Heart right ventricle (tissue), 16 donors: ENCODE measurements around the gene ZNF813. TPM values are rescaled to one million over a fixed set of nuclear protein-coding genes. Genes with fewer than 3 reads are reported as not detected.

Experiments used
- ATAC-seq, 8 donors: fragments of 200-7000 bp; cut with Tn5 transposase; one replicate each; pipeline ENCODE4 v1.9.1; 2020; ENCODE audit warnings: mild to moderate bottlenecking in 8 of 8, moderate library complexity in 8 of 8, moderate number of reproducible peaks in 1 of 8
- DNase-seq, 2 donors: peaks; one replicate each; pipeline ENCODE4 v3.0.0-alpha.2; 2020
- H3K27ac ChIP-seq, 10 donors: fragments of 200-600 bp; sonication (generic) in 2 of 10; one replicate each; pipeline versions ENCODE4 v1.5.0 to v1.8.0; 2020 to 2022; ENCODE audit warnings: mild to moderate bottlenecking in 3 of 10
- H3K27me3 ChIP-seq, 7 donors: fragments of 200-600 bp; one replicate each; pipeline ENCODE4 v1.8.0; 2021 to 2022; ENCODE audit warnings: mild to moderate bottlenecking in 2 of 7
- H3K36me3 ChIP-seq, 9 donors: fragments of 200-600 bp; sonication (generic) in 1 of 9; one replicate each; pipeline versions ENCODE4 v1.5.0 to v1.8.0; 2020 to 2022; ENCODE audit warnings: mild to moderate bottlenecking in 2 of 9
- H3K4me1 ChIP-seq, 9 donors: fragments of 200-600 bp; sonication (generic) in 1 of 9; one replicate each; pipeline versions ENCODE4 v1.5.0 to v1.8.0; 2020 to 2022; ENCODE audit warnings: mild to moderate bottlenecking in 4 of 9
- H3K4me3 ChIP-seq, 10 donors: fragments of 200-600 bp; sonication (generic) in 2 of 10; one replicate each; pipeline versions ENCODE4 v1.5.0 to v1.8.0; 2020 to 2022; ENCODE audit warnings: mild to moderate bottlenecking in 7 of 10, moderate library complexity in 2 of 10
- H3K9me3 ChIP-seq, 11 donors: fragments of 200-600 bp in 10 of 11; sonication (generic) in 2 of 11; one replicate each; pipeline versions ENCODE4 v1.5.0 to v1.8.0; 2013 to 2022; ENCODE audit warnings: mild to moderate bottlenecking in 2 of 11, control low read depth in 1 of 11, moderate library complexity in 1 of 11
- WGBS, 2 donors: extraction: QIAGEN DNeasy Blood & Tissue Kit; methylation state at CpG; one replicate each; pipeline ENCODE4 v1.1.7; 2013; ENCODE audit warnings: inconsistent platforms in 1 of 2; 5-methylcytosine and 5-hydroxymethylcytosine counted together
- intact Hi-C, 10 donors: fragments of 100-400 bp; cut with DNase I; formaldehyde crosslinking; loops; one replicate each; pipeline versions ENCODE4 v1.11.1 to v1.14.2; 2022
- polyA plus RNA-seq, 2 donors: library from polyadenylated mRNA; stranded (reverse); fragments of 200-250 nt; gene quantifications; one replicate each; pipeline ENCODE4 v1.2.3, GENCODE V29; 2013
- total RNA-seq, 10 donors: library from RNA; stranded (reverse); fragmentation: NEBNext Ultra II Directional in 3 of 10; extraction: Animal tissue kit (Norgen Biotek cat#: 25700) in 3 of 10; gene quantifications; one replicate each; pipeline versions ENCODE4 v1.2.1 to v1.2.4, GENCODE V29; 2021 to 2023
- TF ChIP-seq, protein P1 (sequence below), 9 donors: fragments of 200-600 bp; sonication (generic) in 2 of 9; IDR thresholded peaks; one replicate each; pipeline versions ENCODE4 v1.5.0 to v1.8.0; 2021 to 2022; ENCODE audit warnings: antibody characterized with exemption in 9 of 9, mild to moderate bottlenecking in 5 of 9, moderate library complexity in 1 of 9
- donor health status: Arrhythmogenic right ventricular cardiomyopathy.
- donor health status: ischemic (EF 13 %, LVEDD 7.1; RV severe dilation, severe dysfunction).
- donor health status: healthy with polysubstance abuse.
- donor health status: DM: no; HTN: yes; CAD: no.
- donor health status: DM: no; HTN: no; CAD: no.
- donor health status: ischemic (EF 25% LVEDD 6.9; RV normal size, moderate dysfunction).
- donor health status: ischemic (EF 25% LVEDD 5.7; RV mildly dilated, moderate dysfunction).
- donor health status: healthy.
- donor health status: DM: yes; HTN: yes; CAD: no.
- donor health status: Ischemic cardiomyopathy.
- donor health status: ischemic (EF 35%, LVEDD 5.7; RV mildly dilated, moderate dysfunction).
- donor health status: nonischemic (EF 11% LVEDD 7.7; RV severe dilation, severe dysfunction).
- donor health status: DM: yes; HTN: yes; CAD: no.
- donor health status: PGD.
- donor health status: ischemic (EF 29% LVEDD 5.4; RV normal size, mild dysfunction).
- donor health status: nonischemic (EF 23%, LVEDD 6.1; RV moderate dilation, normal function).

The ZNF813 gene
- total and polyA plus RNA-seq, 12 donors: 0.61 to 1.8 (median 1.1) TPM

GRCh38 chr19:53507523-53508442 is 40.2 kb downstream of the ZNF813 start:
- Histone ChIP-seq H3K4me3 (no peak overlapping the region), H3K27me3 (peaks cover 0 to 27% (median 7%) of the 10 kb centered on the region in 7 donors), H3K27ac (no peak overlapping the region), H3K9me3 (no peaks in the 10 kb centered on the region), H3K36me3 (no peaks in the 10 kb centered on the region), H3K4me1 (peaks cover 0 to 13% (median 7%) of the 10 kb centered on the region in 9 donors)
- TF ChIP-seq, protein P1, sequence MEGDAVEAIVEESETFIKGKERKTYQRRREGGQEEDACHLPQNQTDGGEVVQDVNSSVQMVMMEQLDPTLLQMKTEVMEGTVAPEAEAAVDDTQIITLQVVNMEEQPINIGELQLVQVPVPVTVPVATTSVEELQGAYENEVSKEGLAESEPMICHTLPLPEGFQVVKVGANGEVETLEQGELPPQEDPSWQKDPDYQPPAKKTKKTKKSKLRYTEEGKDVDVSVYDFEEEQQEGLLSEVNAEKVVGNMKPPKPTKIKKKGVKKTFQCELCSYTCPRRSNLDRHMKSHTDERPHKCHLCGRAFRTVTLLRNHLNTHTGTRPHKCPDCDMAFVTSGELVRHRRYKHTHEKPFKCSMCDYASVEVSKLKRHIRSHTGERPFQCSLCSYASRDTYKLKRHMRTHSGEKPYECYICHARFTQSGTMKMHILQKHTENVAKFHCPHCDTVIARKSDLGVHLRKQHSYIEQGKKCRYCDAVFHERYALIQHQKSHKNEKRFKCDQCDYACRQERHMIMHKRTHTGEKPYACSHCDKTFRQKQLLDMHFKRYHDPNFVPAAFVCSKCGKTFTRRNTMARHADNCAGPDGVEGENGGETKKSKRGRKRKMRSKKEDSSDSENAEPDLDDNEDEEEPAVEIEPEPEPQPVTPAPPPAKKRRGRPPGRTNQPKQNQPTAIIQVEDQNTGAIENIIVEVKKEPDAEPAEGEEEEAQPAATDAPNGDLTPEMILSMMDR (IDR thresholded peaks at IDR 0.05): no peak
- WGBS, 2 donors: 79 to 80% methylated on average over 17 of the region's 17 CpGs
- ATAC-seq (no peak), DNase-seq (no peak)
- intact Hi-C loops: loop anchor here in 5 of 10 donors (5.0 to 10.0 kb wide), 6 partner anchors 73 to 303 kb away; partner anchors contain the start of gene ZNF761 (in 2 of the 5)

DNA sequence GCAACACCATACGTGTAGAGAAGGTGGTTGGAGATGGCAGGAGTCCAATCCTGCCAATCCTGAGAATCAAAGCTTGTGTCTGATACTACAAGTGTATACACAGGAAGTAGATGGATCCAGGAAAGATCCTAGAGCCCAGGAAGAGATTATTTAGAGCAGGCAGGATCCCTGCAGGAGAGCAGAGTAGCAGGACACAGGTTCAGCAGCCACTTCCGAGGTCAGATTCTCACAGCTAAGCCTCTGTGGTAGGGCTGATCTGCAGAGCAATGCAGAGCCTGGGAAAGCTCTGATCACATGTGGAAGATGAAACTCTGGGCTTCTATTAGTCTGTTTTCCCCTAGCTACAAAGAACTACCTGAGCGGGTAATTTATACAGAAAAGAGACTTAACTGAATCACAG is 41.9 kb downstream of the ZNF813 start:
- no peak overlapping the region for H3K27ac ChIP-seq
- H3K4me3 ChIP-seq: no peak overlapping the region
- 60 to 63% methylated on average over 3 of the region's 3 CpGs for WGBS, 2 donors
- TF ChIP-seq, protein P1 (IDR thresholded peaks at IDR 0.05): no peak
- ATAC-seq: no peak
- no peaks in the 10 kb centered on the region for H3K36me3 ChIP-seq
- DNase-seq: no peak
- peaks cover 0 to 26% (median 7%) of the 10 kb centered on the region in 7 donors for H3K27me3 ChIP-seq
- intact Hi-C loops: loop anchor here in 5 of 10 donors (5.0 to 10.0 kb wide), 6 partner anchors 75 to 305 kb away; partner anchors contain the start of gene ZNF761 (in 2 of the 5)
- no peaks in the 10 kb centered on the region for H3K9me3 ChIP-seq
- peaks cover 0 to 8% (median 6%) of the 10 kb centered on the region in 9 donors for H3K4me1 ChIP-seq

DNA sequence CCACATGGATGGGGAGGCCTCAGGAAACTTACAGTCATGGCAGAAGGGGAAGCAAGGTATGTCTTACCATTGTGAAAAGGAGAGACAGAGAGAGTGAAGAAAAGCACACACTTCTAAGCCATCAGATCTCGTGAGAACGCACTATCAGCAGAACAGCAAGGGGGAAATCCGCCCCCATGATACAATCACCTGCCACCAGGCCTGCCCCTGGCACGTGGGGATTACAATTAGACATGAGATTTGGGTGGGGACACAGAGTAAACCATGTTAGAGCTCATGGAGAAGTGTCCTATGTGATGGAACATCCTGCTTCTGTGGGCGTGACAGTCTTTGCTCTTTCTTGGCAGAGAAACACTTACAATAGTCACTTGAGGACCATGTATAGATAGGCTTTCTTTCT is 42.3 kb downstream of the ZNF813 start:
- H3K4me1 ChIP-seq: peaks cover 0 to 5% (median 2%) of the 10 kb centered on the region in 9 donors
- 60 to 65% methylated on average over 5 of the region's 5 CpGs for WGBS, 2 donors
- TF ChIP-seq, protein P1 (IDR thresholded peaks at IDR 0.05): no peak
- H3K4me3 ChIP-seq: no peak overlapping the region
- H3K27ac ChIP-seq: no peak overlapping the region
- no peaks in the 10 kb centered on the region for H3K36me3 ChIP-seq
- no peaks in the 10 kb centered on the region for H3K9me3 ChIP-seq
- intact Hi-C loops: loop anchor here in 9 of 10 donors (5.0 to 10.0 kb wide), 8 partner anchors 75 to 315 kb away; partner anchors contain the start of genes ZNF665 (in 2 of the 9) and ZNF761 (in 2 of the 9)
- DNase-seq (no peak), ATAC-seq (no peak)
- H3K27me3 ChIP-seq: peaks cover 0 to 22% (median 5%) of the 10 kb centered on the region in 7 donors

DNA sequence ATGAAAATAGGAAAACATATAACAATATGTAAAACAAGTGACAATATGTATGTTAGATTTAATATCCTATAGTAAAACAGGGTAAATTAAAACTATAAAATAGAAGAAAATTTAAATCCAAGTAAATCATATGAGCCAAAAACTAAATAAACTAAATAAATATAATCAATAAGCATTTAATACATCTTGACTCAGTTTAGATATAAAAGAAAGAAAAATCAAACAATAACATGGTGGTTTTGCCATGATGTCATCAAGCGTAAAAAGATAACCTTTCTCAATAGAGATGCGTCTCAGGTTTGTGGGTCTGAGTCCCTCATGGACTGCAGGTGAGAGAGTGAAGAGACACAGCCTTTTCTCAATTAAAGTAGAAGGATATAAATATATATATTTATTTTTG is 43.8 kb downstream of the ZNF813 start:
- ATAC-seq: no peak
- intact Hi-C loops: loop anchor here in 6 of 10 donors (1.0 to 10.0 kb wide), 4 partner anchors 86 to 317 kb away; partner anchors contain the start of gene ZNF665 (in 2 of the 6)
- H3K36me3 ChIP-seq: no peaks in the 10 kb centered on the region

More for the DNA sequence above, 43.8 kb downstream of the ZNF813 start:
- H3K9me3 ChIP-seq: no peaks in the 10 kb centered on the region
- peaks cover 0 to 5% (median 0%) of the 10 kb centered on the region in 9 donors for H3K4me1 ChIP-seq
- DNase-seq: no peak
- peaks cover 0 to 21% (median 0%) of the 10 kb centered on the region in 7 donors for H3K27me3 ChIP-seq
- no peak overlapping the region for H3K4me3 ChIP-seq
- TF ChIP-seq, protein P1 (IDR thresholded peaks at IDR 0.05): no peak
- H3K27ac ChIP-seq: no peak overlapping the region
- 96 to 99% methylated on average over 2 of the region's 2 CpGs for WGBS, 2 donors
